Measurements from ENCODE around the gene DYDC1. TPM values are rescaled to one million over a fixed set of nuclear protein-coding genes. Genes with fewer than 3 reads are reported as not detected.
"Not testable (repeated sequence)": the region's sequence is repeated elsewhere in the genome, so short reads cannot be mapped to it uniquely, and the experiment has no call there.

DYDC1 gene
- total RNA-seq, 4 donors from 2014 or later: not detected

- intact Hi-C loops (cut with DNase I): no loop called here
- 95% methylated on average over 4 of the region's 21 CpGs for WGBS
- H3K27ac ChIP-seq (replicated peaks in 1 of 4): no peak overlapping the region
- no peaks in the 10 kb centered on the region for H3K27me3 ChIP-seq
- H3K4me3 ChIP-seq: no peak overlapping the region
- no peaks in the 10 kb centered on the region for H3K9me3 ChIP-seq
- no peak for TF ChIP-seq EP300 (IDR thresholded peaks at IDR 0.05)
- TF ChIP-seq POLR2A (IDR thresholded peaks at IDR 0.05; ENCODE audit: low read depth): no peak
- TF ChIP-seq POLR2AphosphoS5 (IDR thresholded peaks at IDR 0.05): no peak
- no peak for TF ChIP-seq CTCF (IDR thresholded peaks at IDR 0.05)
- no peak for DNase-seq (ENCODE audit: extremely low spot score)
- no peaks in the 10 kb centered on the region for H3K36me3 ChIP-seq
- no peaks in the 10 kb centered on the region for H3K4me1 ChIP-seq
Observed at GRCh38 chr10:80315391-80315790, 41.2 kb downstream of the DYDC1 start.

GRCh38 chr10:80313523-80313922 lies 43.0 kb downstream of the DYDC1 start:
- no peak for DNase-seq (ENCODE audit: extremely low spot score)
- Histone ChIP-seq H3K4me1 (no peaks in the 10 kb centered on the region), H3K27me3 (no peaks in the 10 kb centered on the region), H3K4me3 (no peak overlapping the region), H3K27ac (replicated peaks in 1 of 4) (no peak overlapping the region), H3K9me3 (no peaks in the 10 kb centered on the region), H3K36me3 (no peaks in the 10 kb centered on the region)
- intact Hi-C loops (cut with DNase I): no loop called here
- TF ChIP-seq POLR2A (IDR thresholded peaks at IDR 0.05; ENCODE audit: low read depth): no peak
- 93% methylated on average over 5 of the region's 5 CpGs for WGBS

GRCh38 chr10:80305989-80306388 lies 50.6 kb downstream of the DYDC1 start:
- H3K4me1 ChIP-seq; H3K4me3 ChIP-seq; H3K27ac ChIP-seq (replicated peaks in 1 of 4); H3K36me3 ChIP-seq; H3K27me3 ChIP-seq; intact Hi-C loops (cut with DNase I); DNase-seq (ENCODE audit: extremely low spot score): not testable (repeated sequence)
- H3K9me3 ChIP-seq: peaks cover 0 to 18% (median 5%) of the 10 kb centered on the region in 4 donors
- WGBS: 84% methylated on average over 3 of the region's 3 CpGs

GRCh38 chr10:80296942-80297341 lies 59.6 kb downstream of the DYDC1 start:
- 88% methylated on average over 3 of the region's 3 CpGs for WGBS
- H3K4me1 ChIP-seq: no peaks in the 10 kb centered on the region
- H3K36me3 ChIP-seq: no peaks in the 10 kb centered on the region
- peaks cover 0 to 29% (median 18%) of the 10 kb centered on the region in 4 donors for H3K9me3 ChIP-seq
- no peak for TF ChIP-seq CTCF (IDR thresholded peaks at IDR 0.05)
- TF ChIP-seq POLR2A (IDR thresholded peaks at IDR 0.05; ENCODE audit: low read depth): no peak
- TF ChIP-seq POLR2AphosphoS5 (IDR thresholded peaks at IDR 0.05): no peak
- TF ChIP-seq EP300 (IDR thresholded peaks at IDR 0.05): no peak
- H3K4me3 ChIP-seq: no peak overlapping the region
- no peak for DNase-seq (ENCODE audit: extremely low spot score)
- intact Hi-C loops (cut with DNase I): no loop called here
- H3K27me3 ChIP-seq: no peaks in the 10 kb centered on the region
- H3K27ac ChIP-seq (replicated peaks in 1 of 4): no peak overlapping the region

- Histone ChIP-seq H3K27ac (replicated peaks in 1 of 4) (no peak overlapping the region), H3K27me3 (no peaks in the 10 kb centered on the region), H3K4me3 (no peak overlapping the region), H3K4me1 (no peaks in the 10 kb centered on the region), H3K36me3 (no peaks in the 10 kb centered on the region), H3K9me3 (peaks cover 0 to 16% (median 10%) of the 10 kb centered on the region in 4 donors)
- DNase-seq (ENCODE audit: extremely low spot score): peak; percentile 72
- whole genome bisulfite sequencing: 80% methylated on average over 6 of the region's 6 CpGs
- intact Hi-C loops (cut with DNase I): no loop called here
- TF ChIP-seq POLR2A (IDR thresholded peaks at IDR 0.05; ENCODE audit: low read depth) (no peak), POLR2AphosphoS5 (IDR thresholded peaks at IDR 0.05) (no peak), EP300 (IDR thresholded peaks at IDR 0.05) (no peak), CTCF (IDR thresholded peaks at IDR 0.05) (no peak)
Observed at GRCh38 chr10:80292607-80293239, 63.8 kb downstream of the DYDC1 start.
